ENCODE results near the gene DEFB121. TPM values are rescaled to one million over a fixed set of nuclear protein-coding genes. Genes with fewer than 3 reads are reported as not detected.
"Not testable (repeated sequence)": the region's sequence is repeated elsewhere in the genome, so short reads cannot be mapped to it uniquely, and the experiment has no call there.

The DEFB121 gene
- total RNA-seq, 1 experiment from 2014 or later = not detected

DNA sequence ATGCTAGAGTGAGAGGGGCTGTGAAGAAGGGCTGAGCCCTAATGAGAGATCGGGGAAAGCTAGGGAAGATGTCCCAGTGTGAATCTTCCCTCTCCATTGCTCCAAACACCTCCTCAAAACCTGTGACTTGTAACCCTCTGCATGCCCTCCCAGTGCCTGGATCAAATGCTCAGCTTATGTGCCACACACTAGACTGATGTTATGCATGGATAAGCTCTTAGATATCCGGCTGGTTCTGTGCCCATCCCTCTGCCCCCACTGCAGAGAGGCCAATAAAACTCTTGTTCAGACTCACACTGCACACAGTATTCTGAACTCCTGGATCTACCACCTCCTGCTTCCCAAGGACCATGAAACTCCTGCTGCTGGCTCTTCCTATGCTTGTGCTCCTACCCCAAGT is 37.7 kb downstream of the DEFB121 start, which contains the start of gene DEFB118:
TSS of gene DEFB118 (plus strand) at position 301 of the 400 bp plus-strand sequence. CDS start at position 351, 50 bp downstream.
- Histone ChIP-seq H3K9me3 (ENCODE audit: low read depth, low read length, poor library complexity, severe bottlenecking) (no peaks in the 10 kb centered on the region), H3K4me1 (ENCODE audit: insufficient read depth, low read length, poor library complexity, severe bottlenecking) (no peaks in the 10 kb centered on the region), H3K27ac (ENCODE audit: low read depth, low read length, poor library complexity, severe bottlenecking) (no peak within 1 kb of the TSS), H3K36me3 (ENCODE audit: insufficient read depth, low read length, poor library complexity, severe bottlenecking) (no peaks in the 10 kb centered on the region), H3K27me3 (replicated peaks; ENCODE audit: insufficient read depth, low read depth, low read length, poor library complexity) (peaks cover 42% of the 10 kb centered on the region), H3K4me3 (ENCODE audit: low read depth, low read length, poor library complexity, severe bottlenecking) (no peak within 1 kb of the TSS)
- ChIA-PET POLR2A (ENCODE audit: low non-redundant PET) (no interaction called here), CTCF (no interaction called here)
- intact Hi-C loops (cut with micrococcal nuclease; ENCODE audit: unreplicated experiment) = no loop called here
- TF ChIP-seq, protein P1, sequence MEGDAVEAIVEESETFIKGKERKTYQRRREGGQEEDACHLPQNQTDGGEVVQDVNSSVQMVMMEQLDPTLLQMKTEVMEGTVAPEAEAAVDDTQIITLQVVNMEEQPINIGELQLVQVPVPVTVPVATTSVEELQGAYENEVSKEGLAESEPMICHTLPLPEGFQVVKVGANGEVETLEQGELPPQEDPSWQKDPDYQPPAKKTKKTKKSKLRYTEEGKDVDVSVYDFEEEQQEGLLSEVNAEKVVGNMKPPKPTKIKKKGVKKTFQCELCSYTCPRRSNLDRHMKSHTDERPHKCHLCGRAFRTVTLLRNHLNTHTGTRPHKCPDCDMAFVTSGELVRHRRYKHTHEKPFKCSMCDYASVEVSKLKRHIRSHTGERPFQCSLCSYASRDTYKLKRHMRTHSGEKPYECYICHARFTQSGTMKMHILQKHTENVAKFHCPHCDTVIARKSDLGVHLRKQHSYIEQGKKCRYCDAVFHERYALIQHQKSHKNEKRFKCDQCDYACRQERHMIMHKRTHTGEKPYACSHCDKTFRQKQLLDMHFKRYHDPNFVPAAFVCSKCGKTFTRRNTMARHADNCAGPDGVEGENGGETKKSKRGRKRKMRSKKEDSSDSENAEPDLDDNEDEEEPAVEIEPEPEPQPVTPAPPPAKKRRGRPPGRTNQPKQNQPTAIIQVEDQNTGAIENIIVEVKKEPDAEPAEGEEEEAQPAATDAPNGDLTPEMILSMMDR (conservative IDR thresholded peaks at IDR 0.05; ENCODE audit: low read depth, low read length) = no peak
- TF ChIP-seq EZH2 (IDR thresholded peaks at IDR 0.05; ENCODE audit: borderline replicate concordance, low read depth, low read length, poor library complexity, severe bottlenecking) = no peak
- DNase-seq (ENCODE audit: low spot score) = no peak
- no TSS peak for BruUV-seq (replicated peaks)

DNA sequence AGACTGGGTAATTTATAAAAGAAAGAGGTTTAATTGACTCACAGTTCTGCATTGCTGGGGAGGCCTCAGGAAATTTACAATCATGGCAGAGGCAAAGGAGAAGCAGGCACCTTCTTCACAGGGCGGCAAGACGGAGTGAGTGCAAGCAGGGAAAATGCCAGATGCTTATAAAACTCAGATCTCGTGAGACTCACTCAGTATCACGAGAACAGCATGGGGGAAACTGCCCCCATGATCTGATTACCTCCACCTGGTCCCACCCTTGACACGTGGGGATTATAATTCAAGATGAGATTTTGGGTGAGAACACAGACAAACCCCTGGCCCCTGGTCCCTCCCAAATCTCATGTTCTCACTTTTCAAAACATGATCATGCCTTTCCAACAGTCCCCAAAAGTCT is 41.7 kb downstream of the DEFB121 start:
- POLR2A ChIA-PET (ENCODE audit: low non-redundant PET); H3K4me1 ChIP-seq (ENCODE audit: insufficient read depth, low read length, poor library complexity, severe bottlenecking); H3K4me3 ChIP-seq (ENCODE audit: low read depth, low read length, poor library complexity, severe bottlenecking); DNase-seq (ENCODE audit: low spot score); H3K9me3 ChIP-seq (ENCODE audit: low read depth, low read length, poor library complexity, severe bottlenecking); CTCF ChIA-PET; H3K36me3 ChIP-seq (ENCODE audit: insufficient read depth, low read length, poor library complexity, severe bottlenecking); intact Hi-C loops (cut with micrococcal nuclease; ENCODE audit: unreplicated experiment); H3K27ac ChIP-seq (ENCODE audit: low read depth, low read length, poor library complexity, severe bottlenecking); BruUV-seq (replicated peaks): not testable (repeated sequence)
- peaks cover 50% of the 10 kb centered on the region for H3K27me3 ChIP-seq (replicated peaks; ENCODE audit: insufficient read depth, low read depth, low read length, poor library complexity)

DNA sequence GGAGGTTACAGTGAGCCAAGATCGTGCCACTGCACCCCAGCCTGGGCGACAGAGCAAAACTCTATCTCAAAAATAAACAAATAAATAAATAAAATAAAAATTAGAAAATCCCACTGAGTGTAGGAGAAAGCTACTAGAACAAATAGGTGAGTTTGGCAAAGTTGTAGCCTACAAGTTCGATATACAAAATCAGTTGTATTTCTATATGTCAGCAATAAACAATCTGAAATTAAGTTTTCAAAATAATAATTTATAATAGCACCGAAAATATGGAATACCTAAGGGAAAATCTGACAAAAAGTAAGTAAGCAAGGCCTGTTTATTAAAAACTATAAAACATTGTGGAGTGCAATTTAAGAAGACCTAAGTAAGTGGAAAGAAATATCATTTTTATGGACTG is 42.7 kb downstream of the DEFB121 start:
- no TSS peak for BruUV-seq (replicated peaks)
- TF ChIP-seq EZH2 (IDR thresholded peaks at IDR 0.05; ENCODE audit: borderline replicate concordance, low read depth, low read length, poor library complexity, severe bottlenecking) = no peak
- TF ChIP-seq, protein P1 (conservative IDR thresholded peaks at IDR 0.05; ENCODE audit: low read depth, low read length) = no peak

DNA sequence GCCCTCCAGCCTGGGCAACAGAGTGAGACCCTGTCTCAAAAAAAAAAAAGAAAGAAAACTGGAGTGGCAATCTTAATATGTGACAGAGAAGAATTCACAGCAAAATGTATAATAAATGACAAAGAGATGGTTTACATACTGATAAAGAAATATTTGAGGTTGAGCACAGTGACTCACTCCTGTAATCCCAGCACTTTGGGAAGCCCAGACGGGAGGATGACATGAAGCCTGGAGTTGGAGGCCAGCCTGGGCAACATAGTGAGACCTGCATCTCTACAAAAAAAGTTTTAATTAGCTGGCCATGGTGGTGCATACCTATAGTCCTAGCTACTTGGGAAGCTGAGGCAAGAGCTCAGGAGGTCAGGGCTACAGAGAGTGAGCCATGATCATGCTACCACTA is 50.0 kb downstream of the DEFB121 start:
- no peak for DNase-seq (ENCODE audit: low spot score)
- BruUV-seq (replicated peaks) = no TSS peak
- Histone ChIP-seq H3K9me3 (ENCODE audit: low read depth, low read length, poor library complexity, severe bottlenecking) (no peaks in the 10 kb centered on the region), H3K4me3 (ENCODE audit: low read depth, low read length, poor library complexity, severe bottlenecking) (no peak overlapping the region), H3K27me3 (replicated peaks; ENCODE audit: insufficient read depth, low read depth, low read length, poor library complexity) (peaks cover 43% of the 10 kb centered on the region), H3K4me1 (ENCODE audit: insufficient read depth, low read length, poor library complexity, severe bottlenecking) (no peaks in the 10 kb centered on the region), H3K36me3 (ENCODE audit: insufficient read depth, low read length, poor library complexity, severe bottlenecking) (no peaks in the 10 kb centered on the region), H3K27ac (ENCODE audit: low read depth, low read length, poor library complexity, severe bottlenecking) (no peak overlapping the region)
- TF ChIP-seq EZH2 (IDR thresholded peaks at IDR 0.05; ENCODE audit: borderline replicate concordance, low read depth, low read length, poor library complexity, severe bottlenecking) = no peak
- TF ChIP-seq, protein P1 (conservative IDR thresholded peaks at IDR 0.05; ENCODE audit: low read depth, low read length) = no peak
- ChIA-PET CTCF (no interaction called here), POLR2A (ENCODE audit: low non-redundant PET) (no interaction called here)
- intact Hi-C loops (cut with micrococcal nuclease; ENCODE audit: unreplicated experiment) = no loop called here

More for the DNA sequence above, 42.7 kb downstream of the DEFB121 start:
- DNase-seq (ENCODE audit: low spot score) = no peak
- intact Hi-C loops (cut with micrococcal nuclease; ENCODE audit: unreplicated experiment) = no loop called here
- Histone ChIP-seq H3K36me3 (ENCODE audit: insufficient read depth, low read length, poor library complexity, severe bottlenecking) (no peaks in the 10 kb centered on the region), H3K9me3 (ENCODE audit: low read depth, low read length, poor library complexity, severe bottlenecking) (no peaks in the 10 kb centered on the region), H3K4me3 (ENCODE audit: low read depth, low read length, poor library complexity, severe bottlenecking) (no peak overlapping the region), H3K4me1 (ENCODE audit: insufficient read depth, low read length, poor library complexity, severe bottlenecking) (no peaks in the 10 kb centered on the region), H3K27ac (ENCODE audit: low read depth, low read length, poor library complexity, severe bottlenecking) (no peak overlapping the region), H3K27me3 (replicated peaks; ENCODE audit: insufficient read depth, low read depth, low read length, poor library complexity) (peaks cover 56% of the 10 kb centered on the region)
- ChIA-PET CTCF (no interaction called here), POLR2A (ENCODE audit: low non-redundant PET) (no interaction called here)

Data from A673 (cell line).